H1 (cell line): ENCODE results near the gene CELF1. TPM values are rescaled to one million over a fixed set of nuclear protein-coding genes. Genes with fewer than 3 reads are reported as not detected.

Source experiments
- CTBP2 ChIP-seq: IDR thresholded peaks from 2 replicates; pipeline ENCODE4 v1.7.0; 2011; ENCODE audit warnings: borderline replicate concordance, mild to moderate bottlenecking, moderate library complexity, mixed read lengths, low read length; ENCODE audit not compliant: insufficient read depth, insufficient read length
- polyA plus RNA-seq, 7 experiments: library from polyadenylated mRNA; depleted of rRNA in 3 of 7; stranded (reverse) in 5 of 7; unstranded in 2 of 7; fragments of >200 nt in 5 of 7; fragments of 200-250 nt in 2 of 7; gene quantifications; 1 replicate in 5 of 7; 2 replicates in 1 of 7; 4 replicates in 1 of 7; pipeline versions ENCODE4 v1.2.1 to v1.2.3, GENCODE V29; 2011 to 2013; ENCODE audit warnings: missing spikeins in 2 of 7, mixed read lengths in 2 of 7
- total RNA-seq: library from RNA; stranded (reverse); fragmentation: NEBNext Ultra II Directional; extraction: Animal tissue kit (Norgen Biotek cat#: 25700); gene quantifications from 2 replicates; pipeline ENCODE4 v1.2.1, GENCODE V29; 2021

CELF1 gene
- total and polyA plus RNA-seq, 2 of the 8 experiments (the other 6 are each of a cell fraction or from before 2014, with no cell fraction given) = 131 to 197 TPM

GRCh38 chr11:47595029-47595428 is 42.1 kb upstream of the CELF1 start (continued):
- no peak for TF ChIP-seq CTBP2
